GM19240 (cell line): ENCODE data around the gene TTC39B.

Source experiments
- DNase-seq: peaks from one replicate; pipeline ENCODE4 v3.0.0; 2011; ENCODE audit warnings: low spot score; ENCODE audit not compliant: insufficient read length

TTC39B gene

DNA sequence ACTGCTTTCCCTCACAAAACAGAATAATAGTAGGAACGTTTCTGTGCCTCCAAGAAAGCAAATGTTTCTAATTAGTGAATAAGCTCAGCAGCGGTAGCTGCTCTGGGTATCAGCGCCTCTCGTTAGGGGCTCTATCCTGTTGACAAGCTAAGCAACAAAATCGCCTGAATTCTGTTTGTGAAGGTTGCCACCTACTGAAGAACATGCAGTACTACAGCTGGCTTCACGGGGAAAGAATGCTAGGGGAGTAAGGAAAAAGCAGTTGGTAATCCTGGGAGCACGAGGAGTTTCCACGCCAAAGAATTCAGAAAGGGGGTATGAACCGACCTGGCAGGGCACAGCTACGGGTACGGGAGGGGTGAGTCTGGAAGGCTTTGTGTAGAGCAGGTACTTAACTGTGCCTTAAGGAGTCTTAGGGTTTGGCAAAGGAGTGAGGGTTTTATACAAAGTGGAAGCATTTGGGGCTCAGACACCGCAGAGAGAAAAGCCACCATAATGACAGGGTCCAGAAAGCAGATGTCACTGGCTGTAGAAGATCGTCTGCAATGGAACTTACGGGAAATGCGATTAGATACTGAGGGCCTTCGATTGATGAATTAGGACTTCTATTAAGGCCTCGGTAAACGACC is 171.7 kb downstream of the TTC39B start:
- DNase-seq = no peak

GRCh38 chr9:15133488-15133887 is 173.5 kb downstream of the TTC39B start:
- DNase-seq = no peak

- DNase-seq = no peak
Observed at GRCh38 chr9:15132091-15132490, 174.9 kb downstream of the TTC39B start.

DNA sequence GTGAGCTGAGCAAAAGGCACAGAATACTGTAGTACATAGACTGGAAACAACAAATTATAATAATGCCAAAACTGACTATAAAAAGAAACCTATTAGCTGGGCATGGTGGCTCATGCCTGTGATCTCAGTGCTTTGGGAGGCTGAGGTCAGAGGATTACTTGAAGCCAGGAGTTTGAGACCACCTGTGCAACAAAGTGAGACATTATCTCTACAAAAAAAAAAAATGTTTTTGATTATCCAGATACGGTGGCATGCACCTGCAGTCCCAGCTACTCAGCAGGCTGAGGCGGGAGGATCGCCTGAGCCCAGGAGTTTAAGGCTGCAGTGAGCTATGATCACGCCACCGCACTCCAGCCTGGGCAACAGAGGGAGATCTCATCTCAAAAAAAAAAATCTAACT is 175.9 kb downstream of the TTC39B start:
- no peak for DNase-seq

GRCh38 chr9:15127831-15128230 is 179.2 kb downstream of the TTC39B start:
- no peak for DNase-seq

GRCh38 chr9:15121630-15122029 is 185.4 kb downstream of the TTC39B start:
- DNase-seq = no peak

GRCh38 chr9:15116130-15116580 is 190.9 kb downstream of the TTC39B start:
- DNase-seq = no peak

GRCh38 chr9:15115702-15116101 is 191.3 kb downstream of the TTC39B start:
- no peak for DNase-seq

DNA sequence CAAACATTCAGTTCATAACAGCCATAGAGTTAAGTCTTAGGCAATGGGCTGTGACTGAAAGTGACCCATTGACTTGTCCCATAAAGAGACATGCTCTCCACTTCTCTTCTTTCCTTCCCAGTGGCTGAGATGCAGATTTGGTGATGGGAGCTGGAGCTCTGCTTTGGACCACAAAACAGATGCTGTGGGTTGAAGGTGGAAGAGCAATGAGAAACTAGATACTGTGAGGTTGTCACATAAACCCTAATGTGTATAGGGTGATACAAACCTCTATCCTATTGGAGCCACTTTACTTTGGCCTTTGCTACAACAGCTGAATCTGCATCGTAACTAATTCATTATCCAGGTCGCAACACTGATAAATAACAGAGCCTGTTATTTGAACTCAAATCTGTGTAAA is 192.0 kb downstream of the TTC39B start:
- DNase-seq = no peak
